ENCODE data around the gene CHEK2. TPM values are rescaled to one million over a fixed set of nuclear protein-coding genes. Genes with fewer than 3 reads are reported as not detected.

Gene CHEK2
- total RNA-seq, 1 donor from 2014 or later = 10.6 TPM

GRCh38 chr22:28736301-28737155, 5.1 kb downstream of the CHEK2 start:
- Histone ChIP-seq H3K27ac (no peak overlapping the region), H3K4me1 (peaks cover 5% of the 10 kb centered on the region), H3K9me3 (no peaks in the 10 kb centered on the region), H3K4me3 (no peak overlapping the region), H3K27me3 (no peaks in the 10 kb centered on the region), H3K36me3 (no peaks in the 10 kb centered on the region)
- intact Hi-C loops (cut with DNase I) = no loop called here
- no peak for DNase-seq (ENCODE audit: extremely low spot score in 2 of 2)
- TF ChIP-seq POLR2AphosphoS5 (IDR thresholded peaks at IDR 0.05; ENCODE audit: insufficient read depth in 1 of 2, low read depth in 1 of 2) (no peak), POLR2A (IDR thresholded peaks at IDR 0.05) (no peak), CTCF (IDR thresholded peaks at IDR 0.05) (no peak)

GRCh38 chr22:28734393-28734792, 7.2 kb downstream of the CHEK2 start:
- no peaks in the 10 kb centered on the region for H3K36me3 ChIP-seq
- H3K9me3 ChIP-seq = no peaks in the 10 kb centered on the region
- H3K4me3 ChIP-seq = no peak overlapping the region
- H3K4me1 ChIP-seq = no peaks in the 10 kb centered on the region
- H3K27me3 ChIP-seq = no peaks in the 10 kb centered on the region
- no peak overlapping the region for H3K27ac ChIP-seq
- no peak for TF ChIP-seq POLR2AphosphoS5 (IDR thresholded peaks at IDR 0.05; ENCODE audit: insufficient read depth in 1 of 2, low read depth in 1 of 2)
- TF ChIP-seq POLR2A (IDR thresholded peaks at IDR 0.05) = no peak
- no peak for TF ChIP-seq CTCF (IDR thresholded peaks at IDR 0.05)
- intact Hi-C loops (cut with DNase I) = no loop called here
- DNase-seq (ENCODE audit: extremely low spot score in 2 of 2) = no peak

GRCh38 chr22:28730179-28730578, 11.4 kb downstream of the CHEK2 start:
- intact Hi-C loops (cut with DNase I) = no loop called here

GRCh38 chr22:28728621-28729313, 12.9 kb downstream of the CHEK2 start:
- Histone ChIP-seq H3K27me3 (no peaks in the 10 kb centered on the region), H3K27ac (no peak overlapping the region), H3K4me1 (no peaks in the 10 kb centered on the region), H3K9me3 (no peaks in the 10 kb centered on the region), H3K36me3 (no peaks in the 10 kb centered on the region), H3K4me3 (no peak overlapping the region)
- intact Hi-C loops (cut with DNase I) = no loop called here
- no peak for DNase-seq (ENCODE audit: extremely low spot score in 2 of 2)
- TF ChIP-seq POLR2A (IDR thresholded peaks at IDR 0.05) (no peak), POLR2AphosphoS5 (IDR thresholded peaks at IDR 0.05; ENCODE audit: insufficient read depth in 1 of 2, low read depth in 1 of 2) (no peak), CTCF (IDR thresholded peaks at IDR 0.05) (no peak)

More at GRCh38 chr22:28730179-28730578, 11.4 kb downstream of the CHEK2 start:
- no peaks in the 10 kb centered on the region for H3K9me3 ChIP-seq
- no peaks in the 10 kb centered on the region for H3K36me3 ChIP-seq
- no peak for DNase-seq (ENCODE audit: extremely low spot score in 2 of 2)
- TF ChIP-seq POLR2A (IDR thresholded peaks at IDR 0.05) (no peak), POLR2AphosphoS5 (IDR thresholded peaks at IDR 0.05; ENCODE audit: insufficient read depth in 1 of 2, low read depth in 1 of 2) (no peak), CTCF (IDR thresholded peaks at IDR 0.05) (no peak)
- no peak overlapping the region for H3K4me3 ChIP-seq
- no peaks in the 10 kb centered on the region for H3K4me1 ChIP-seq
- H3K27me3 ChIP-seq = no peaks in the 10 kb centered on the region
- no peak overlapping the region for H3K27ac ChIP-seq

GRCh38 chr22:28728002-28728401, 13.6 kb downstream of the CHEK2 start:
- no peak overlapping the region for H3K4me3 ChIP-seq
- no peaks in the 10 kb centered on the region for H3K4me1 ChIP-seq
- DNase-seq (ENCODE audit: extremely low spot score in 2 of 2) = no peak
- TF ChIP-seq CTCF (IDR thresholded peaks at IDR 0.05) (no peak), POLR2AphosphoS5 (IDR thresholded peaks at IDR 0.05; ENCODE audit: insufficient read depth in 1 of 2, low read depth in 1 of 2) (no peak), POLR2A (IDR thresholded peaks at IDR 0.05) (no peak)
- no peaks in the 10 kb centered on the region for H3K9me3 ChIP-seq
- no peaks in the 10 kb centered on the region for H3K27me3 ChIP-seq
- no peaks in the 10 kb centered on the region for H3K36me3 ChIP-seq
- no peak overlapping the region for H3K27ac ChIP-seq
- intact Hi-C loops (cut with DNase I) = no loop called here

All from vagina (tissue), 2 donors.